Measurements from ENCODE around the gene NSUN3.
"Not testable (repeated sequence)": the region's sequence is repeated elsewhere in the genome, so short reads cannot be mapped to it uniquely, and the experiment has no call there.

NSUN3 gene

DNA sequence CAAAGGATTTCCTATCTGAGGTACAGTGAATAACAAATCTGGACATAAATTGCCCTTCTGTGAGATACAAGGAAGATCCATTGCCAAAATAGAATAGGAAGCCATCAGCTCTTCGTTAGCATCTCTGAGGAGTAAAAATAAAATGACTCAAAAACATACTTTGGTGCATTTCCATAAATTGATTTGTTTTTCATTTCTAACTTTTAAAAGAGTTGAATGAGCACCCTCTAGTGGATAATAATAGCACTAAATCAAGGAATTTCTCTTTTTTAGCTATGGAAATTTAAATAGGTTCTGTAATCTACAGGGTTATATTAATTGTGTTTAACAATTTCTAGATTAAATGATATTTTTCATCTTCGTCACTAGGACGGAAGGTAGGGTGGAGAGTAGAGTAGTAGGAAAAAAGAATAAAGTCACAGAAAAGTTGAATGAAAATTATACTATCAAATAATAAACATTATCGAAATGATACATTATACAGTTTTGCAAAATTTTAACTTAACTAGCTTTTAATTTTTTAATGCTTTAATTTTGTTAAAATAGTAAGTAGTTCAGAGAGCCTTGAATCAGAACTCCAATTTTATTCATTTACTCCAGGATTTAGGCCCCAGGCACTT, 6.4 kb downstream of the NSUN3 start:
- DNase-seq, result no peak

DNA sequence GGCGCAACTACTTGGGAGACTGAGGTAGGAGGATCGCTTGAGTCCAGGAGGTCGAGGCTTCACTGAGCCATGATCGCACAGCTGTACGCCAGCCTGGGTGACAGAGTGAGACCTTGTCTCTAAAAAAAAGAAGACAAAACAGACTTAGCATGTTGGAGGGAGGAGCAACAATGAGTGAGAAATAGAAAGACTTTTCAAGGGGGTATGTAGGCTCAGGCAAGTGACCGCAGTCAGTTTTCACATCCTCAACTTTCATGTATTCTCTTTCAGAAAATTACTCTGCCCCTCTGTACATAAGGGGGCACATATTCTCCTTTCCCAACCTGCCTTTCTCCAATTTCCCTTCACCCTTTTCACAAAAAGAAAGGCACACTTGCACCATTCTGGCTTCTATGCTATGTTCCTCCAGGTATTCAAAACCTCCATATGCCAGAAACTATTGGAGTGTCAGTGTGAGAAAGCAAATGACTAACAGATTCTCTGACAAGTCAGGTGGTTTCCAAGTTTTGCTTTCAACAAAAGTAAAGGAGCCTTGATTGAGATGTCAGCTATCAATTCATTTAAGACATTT, 7.6 kb downstream of the NSUN3 start:
- no peak for DNase-seq

DNA sequence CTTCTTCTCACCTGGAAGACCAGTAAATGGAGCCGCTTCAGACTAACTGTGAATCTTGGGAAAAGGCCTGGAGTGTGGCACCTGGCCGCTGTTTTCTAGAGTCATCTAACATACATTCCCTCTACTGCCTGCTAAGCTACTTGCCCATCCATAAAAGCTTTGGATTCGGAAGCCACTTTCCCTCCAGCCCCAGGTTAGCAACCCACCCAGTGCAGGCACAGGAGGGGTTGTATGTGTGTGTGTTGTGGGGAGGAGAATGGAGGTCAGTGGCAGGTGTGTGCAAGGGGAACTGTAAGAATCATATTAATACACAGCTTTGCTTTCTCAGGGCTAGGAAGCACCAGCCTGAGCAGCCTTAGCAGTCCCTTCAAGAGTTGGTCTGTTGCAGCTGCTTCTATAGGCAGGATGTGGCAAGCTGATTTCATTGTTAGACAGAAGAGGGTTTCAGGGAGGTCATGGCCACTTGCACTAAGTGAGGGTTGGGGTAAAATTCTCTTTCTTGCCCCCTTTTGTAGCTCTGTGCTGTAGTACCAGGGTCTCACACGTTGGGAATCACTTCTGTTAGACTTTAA, 8.9 kb downstream of the NSUN3 start:
- no peak for DNase-seq

DNA sequence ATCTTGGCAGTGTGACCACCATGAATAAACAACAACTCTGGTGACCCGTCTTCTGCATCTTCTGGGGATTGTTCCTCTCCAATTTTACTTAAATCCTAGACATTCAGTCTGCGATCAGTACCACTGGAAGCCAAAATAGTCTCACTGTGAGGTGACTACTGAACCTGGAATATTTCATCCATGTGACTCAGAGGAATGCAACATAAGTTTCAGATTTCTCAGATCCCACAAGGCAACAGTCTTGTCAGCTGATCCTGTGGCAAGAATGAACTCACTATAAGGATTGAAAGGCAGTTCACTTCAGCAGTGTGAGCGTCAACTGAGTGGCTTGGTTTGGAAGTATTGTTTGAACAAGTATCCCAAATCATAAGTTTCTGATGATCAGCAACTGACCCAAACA, 13.2 kb downstream of the NSUN3 start:
- DNase-seq, result no peak

DNA sequence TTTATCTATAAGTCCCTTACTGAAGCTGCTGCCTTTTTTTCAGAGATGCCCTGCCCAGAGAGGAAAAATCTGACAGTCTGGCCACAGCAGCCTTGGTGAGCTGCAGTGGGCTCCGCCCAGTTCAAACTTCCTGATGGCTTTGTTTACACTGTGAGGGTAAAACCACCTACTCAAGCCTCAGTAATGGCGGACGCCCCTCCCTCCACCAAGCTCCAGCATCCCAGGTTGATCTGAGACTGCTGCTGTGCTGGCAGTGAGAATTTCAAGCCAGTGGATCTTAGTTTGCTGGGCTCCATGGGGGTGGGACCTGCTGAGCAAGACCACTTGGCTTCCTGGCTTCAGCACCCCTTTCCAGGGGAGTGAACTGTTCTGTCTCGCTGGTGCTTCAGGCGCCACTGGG, 17.7 kb downstream of the NSUN3 start:
- not testable (repeated sequence) for DNase-seq

DNA sequence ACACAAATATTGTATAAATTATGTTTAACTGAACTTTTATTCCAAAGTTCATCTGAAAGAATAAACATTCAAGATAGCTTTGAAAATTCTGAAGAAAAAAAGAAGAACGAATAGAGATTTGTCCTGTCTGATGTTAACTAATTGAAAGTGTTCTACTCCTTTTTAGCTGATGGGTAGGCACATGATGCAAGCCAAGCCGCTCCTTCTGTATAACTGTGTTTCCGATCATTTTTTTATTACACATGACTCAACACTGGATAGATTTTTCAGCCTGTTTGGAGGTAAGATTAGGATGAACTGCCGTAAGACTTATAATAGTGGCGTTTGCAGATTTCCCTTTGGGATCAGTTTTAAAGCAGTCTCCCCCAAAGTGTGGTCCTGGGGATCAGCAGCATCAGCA, 19.0 kb downstream of the NSUN3 start:
- no peak for DNase-seq

DNA sequence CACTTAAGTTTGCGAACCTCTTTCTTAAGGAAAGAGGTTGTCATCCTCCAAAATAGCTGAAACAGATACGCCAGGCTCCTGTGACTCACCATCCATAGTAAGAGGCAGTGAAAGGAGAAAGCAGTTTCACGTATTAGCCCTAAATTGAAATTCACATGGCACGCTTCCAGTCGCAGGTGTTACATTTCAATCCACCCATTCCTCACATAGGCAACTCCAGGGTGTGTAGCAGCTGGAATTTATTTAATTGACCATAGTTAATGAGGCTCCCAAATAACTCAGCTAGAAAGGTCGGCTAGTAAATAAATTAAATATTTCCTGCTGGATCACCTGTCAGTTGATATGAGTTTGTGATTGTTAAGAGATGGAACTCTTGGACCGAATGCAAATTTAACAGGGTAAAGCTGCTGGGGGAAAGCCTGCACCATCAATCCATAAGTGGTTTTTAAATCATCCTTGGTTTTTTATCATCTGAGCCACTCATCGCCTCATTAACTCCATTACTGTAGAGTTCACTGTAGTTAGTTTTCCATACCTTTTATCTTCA, 19.6 kb downstream of the NSUN3 start:
- no peak for DNase-seq

DNA sequence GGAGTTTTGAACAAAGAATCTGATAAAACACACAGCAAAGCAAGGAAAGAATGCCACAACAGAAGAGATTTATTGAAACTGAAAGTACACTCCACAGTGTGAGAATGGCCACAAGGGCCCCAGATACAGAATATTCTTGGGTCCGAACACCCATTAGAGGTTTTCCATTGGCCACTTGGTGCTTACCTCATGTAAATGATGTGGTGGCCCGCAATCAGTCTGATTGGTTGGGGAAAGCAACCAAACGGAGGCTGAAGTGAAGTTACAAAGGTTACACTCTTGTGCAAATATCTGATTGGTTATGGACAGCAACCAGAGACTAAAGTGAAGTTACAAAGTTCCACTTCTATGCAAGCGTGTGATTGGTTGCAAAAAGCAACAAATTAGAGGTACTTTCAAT, 20.4 kb downstream of the NSUN3 start:
- no peak for DNase-seq

DNA sequence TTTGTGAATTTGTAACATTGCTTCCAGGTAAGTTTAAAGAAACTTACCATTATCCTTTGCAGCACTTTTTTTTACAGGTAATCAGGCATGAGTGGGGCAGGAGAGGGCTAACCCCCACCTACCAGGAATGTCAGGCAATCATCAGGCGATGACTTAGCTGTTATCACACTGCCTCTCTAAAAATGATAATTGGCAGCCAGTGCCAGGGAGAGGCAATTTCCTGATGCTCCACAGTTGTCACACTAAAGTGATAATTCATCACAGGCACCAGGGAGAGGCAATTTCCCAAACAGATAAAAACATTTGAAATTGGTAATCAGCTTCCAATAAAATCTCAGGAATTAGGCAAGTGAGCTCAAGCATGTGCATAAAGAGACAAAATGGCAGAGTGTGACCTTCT, 26.3 kb downstream of the NSUN3 start:
- DNase-seq, result no peak

DNA sequence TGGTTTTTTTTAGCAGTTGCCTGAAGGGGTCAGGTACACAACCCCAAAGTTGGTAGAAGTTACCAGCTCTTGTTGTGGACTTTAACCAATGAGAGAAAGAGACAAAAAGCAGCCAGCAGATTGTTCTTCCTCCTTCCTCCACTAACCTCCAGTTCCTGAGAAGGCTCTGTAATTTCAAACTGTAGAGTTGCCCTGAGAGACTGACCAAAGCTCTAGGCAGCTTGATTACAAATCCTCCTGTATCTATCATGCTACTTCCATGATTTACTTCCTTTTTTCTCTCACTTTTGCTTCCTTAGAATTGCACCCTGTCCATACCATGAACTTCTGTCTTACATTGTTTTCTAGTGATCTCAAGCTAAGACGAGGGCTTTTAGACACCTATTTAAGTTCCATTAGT, 29.2 kb downstream of the NSUN3 start:
- DNase-seq, result no peak

DNA sequence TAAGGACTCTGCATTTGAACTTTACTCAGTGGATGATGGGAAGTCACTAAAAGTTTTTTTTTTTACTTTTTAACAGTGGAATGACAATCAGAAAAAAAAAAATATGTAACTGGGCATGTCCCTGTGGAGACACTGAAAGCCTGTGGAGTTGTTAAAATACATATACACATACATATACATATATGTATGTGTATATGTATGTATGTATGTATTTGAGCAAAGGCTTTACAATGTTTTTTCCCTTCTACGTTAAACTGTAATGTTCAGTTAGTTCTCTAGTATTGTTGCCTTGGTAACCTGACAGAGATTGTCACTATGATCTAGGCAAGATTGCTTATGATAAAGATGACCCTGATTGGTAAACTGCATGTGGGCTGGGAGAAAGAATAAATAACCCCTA, 30.3 kb downstream of the NSUN3 start:
- DNase-seq, result no peak

DNA sequence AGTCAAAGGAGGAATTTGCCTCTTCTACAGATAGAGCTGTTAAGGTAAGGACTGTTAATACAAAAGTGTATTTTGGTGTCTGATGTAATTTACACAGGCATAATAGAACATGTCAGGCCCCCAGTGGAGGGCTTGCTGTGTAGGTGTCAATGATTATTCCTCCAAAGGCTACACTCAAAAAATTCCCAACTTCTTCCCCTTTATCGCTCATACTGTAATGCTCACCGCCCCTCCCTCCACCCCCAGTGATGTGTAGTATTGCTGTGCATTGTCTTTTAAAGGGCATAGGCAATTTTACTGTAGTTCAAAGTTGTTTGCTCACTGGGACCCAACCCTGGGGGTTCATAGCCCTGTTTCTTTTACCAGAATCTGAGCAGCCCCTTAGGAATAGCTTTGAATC, 32.2 kb downstream of the NSUN3 start:
- DNase-seq, result no peak

DNA sequence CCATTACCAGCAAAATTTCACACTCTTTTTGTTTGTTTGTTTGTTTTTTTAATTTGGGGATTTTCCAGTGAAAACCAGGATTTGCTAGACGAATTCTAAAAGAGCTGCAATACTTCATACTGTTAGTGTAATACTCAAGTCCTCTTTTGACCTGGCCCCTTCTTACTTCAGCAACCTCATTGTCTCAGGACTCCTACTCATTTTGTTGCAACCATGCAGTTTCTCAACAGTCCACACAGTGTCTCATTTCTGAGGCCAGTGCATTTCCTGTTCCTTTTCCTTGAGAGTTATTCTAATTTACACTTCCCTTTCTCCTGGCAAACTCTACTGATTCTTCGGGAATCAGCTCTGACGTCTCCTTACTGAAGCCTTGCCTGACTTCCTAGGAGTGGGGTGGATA, 35.6 kb downstream of the NSUN3 start:
- no peak for DNase-seq

DNA sequence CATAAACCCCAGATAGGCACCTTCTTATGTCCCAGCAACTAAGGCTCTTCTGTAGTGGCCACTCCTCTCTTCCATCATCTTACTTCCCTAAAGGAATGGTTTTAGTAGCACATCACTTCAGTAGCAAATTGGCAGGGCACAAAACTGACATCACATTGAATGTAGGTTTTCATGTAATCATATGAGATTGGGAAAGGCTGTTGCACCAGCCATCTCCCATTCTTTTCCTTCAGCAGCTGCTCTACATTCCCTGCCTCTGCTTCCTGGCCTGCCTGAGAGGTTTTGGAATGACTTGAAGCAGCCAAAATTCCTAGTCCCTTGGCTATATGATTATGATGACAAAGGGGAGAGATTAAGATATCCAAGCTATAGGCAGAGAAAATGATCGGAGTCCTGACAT, 36.5 kb downstream of the NSUN3 start:
- no peak for DNase-seq

DNA sequence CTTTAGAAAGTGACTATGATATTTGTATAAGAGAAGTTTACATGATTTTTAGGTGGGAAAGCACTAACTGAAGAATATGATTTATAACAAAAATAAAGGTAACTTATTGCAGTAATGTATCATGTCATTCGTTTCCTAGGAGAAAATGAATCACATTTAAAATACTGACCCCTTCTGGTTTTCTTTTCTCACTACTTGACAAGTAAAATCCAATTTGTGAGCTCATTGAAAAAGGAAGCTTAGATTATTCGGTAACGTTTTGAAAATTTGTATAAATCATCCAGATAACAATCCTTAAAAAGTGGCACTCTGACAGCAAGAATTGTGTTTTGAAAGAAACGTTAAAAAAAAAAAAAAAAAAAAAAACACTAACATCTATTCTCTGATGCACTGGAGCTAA, 39.0 kb downstream of the NSUN3 start:
- DNase-seq, result no peak

DNA sequence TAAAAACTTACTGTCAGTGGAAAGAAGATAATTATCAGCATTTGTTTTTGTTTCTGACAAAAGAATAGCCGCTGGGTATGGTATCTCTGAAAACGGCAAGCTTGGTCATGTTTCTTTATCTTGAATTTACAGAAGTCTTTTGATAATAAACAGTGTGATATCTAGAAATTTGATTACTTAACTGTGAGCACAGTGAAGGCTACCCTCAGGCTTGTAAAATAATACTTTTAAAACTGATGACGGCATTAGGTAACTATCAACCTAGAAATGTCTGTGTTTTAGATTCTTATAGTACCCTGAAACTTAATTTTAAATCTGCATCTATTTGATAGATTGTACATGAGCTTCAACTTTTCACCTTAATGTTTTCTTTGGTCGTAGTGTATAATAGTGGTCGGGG, 43.4 kb downstream of the NSUN3 start:
- no peak for DNase-seq

DNA sequence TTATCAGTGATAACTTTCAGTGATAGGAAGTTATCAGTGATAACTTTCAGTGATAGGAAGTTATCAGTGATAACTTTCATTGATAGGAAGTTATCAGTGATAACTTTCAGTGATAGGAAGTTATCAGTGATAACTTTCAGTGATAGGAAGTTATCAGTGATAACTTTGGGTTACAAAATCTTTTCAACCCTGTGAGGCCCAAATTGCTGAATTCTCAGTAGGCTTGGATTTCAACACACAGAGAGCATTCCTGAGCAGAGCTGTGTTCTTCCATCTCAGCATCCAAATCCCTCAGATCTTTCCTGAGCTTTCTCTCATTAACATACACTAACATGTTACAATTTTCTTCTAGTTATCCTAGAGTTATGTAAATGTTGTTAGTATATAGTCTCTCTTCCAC, 47.4 kb downstream of the NSUN3 start:
- DNase-seq, result not testable (repeated sequence)

DNA sequence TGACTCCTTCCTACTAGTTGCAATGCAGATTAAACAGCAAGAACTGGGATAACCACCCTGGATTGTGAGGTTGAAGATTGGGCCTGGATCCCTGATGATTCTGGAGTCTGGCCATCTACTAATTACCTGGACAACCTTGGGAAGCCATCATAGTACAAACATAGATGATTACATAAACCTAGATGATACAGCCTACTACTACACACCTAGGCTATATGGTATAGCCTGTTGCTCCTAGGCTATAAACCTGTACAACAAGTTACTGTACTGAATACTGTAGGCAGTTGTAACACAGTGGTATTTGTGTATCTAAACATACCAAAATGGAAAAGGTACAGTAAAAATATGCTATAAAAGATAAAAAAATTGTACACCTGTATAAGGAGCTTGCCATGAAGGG, 48.0 kb downstream of the NSUN3 start:
- DNase-seq, result no peak

DNA sequence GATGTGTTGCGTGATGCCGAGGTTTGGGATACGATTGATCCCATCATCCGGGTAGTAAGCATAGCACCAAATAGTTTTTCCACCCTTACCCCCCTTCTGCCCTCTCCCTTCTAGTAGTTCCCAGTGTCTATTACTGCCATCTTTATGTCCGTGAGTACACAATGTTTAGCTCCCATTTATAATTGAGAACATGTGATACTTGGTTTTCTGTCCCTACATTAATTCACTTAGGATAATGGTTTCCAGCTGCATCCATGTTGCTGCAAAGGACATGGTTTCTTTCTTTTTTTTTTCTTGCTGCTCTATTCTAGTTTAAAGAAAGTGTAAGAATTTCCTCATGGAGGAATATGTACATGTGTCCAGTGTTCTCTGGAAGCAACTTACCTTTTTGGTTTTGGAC, 51.8 kb downstream of the NSUN3 start:
- DNase-seq, result no peak

DNA sequence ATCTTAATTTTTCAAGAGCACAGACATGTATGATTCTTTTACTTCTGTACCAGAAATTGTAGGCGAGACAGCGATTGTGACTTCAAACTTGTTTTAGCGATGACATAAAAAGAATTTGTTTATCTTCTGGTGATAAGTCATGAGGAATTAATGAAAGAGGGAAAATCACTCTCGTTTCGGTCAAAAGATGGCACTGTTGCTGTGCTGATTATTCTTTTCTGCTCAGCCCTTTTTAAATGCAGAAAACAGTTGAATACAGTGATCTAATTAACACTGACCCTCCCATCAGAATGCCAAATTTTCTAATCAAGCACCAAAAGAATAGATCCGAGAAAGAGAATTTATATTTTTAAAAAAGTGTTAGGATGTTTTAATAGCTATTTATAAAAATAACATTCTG, 52.6 kb downstream of the NSUN3 start:
- DNase-seq, result no peak

DNA sequence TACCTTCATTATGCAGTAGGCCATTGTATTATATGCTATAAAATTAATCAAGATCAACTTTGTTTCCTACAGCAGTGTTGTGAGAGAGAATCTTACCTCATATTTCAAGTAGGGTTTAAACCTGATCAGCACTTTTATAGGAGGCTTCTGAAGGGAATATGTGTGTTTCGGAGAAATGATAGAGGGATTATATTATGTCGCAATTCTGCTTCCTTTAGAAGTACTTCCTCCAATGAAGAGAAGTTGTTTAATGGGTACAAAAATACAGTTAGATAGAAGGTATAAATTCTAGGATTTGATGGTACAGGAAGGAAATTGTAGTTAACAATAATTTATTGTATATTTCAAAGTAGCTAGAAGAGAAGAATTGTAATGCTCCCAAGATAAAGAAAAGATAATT, 54.9 kb downstream of the NSUN3 start:
- no peak for DNase-seq

DNA sequence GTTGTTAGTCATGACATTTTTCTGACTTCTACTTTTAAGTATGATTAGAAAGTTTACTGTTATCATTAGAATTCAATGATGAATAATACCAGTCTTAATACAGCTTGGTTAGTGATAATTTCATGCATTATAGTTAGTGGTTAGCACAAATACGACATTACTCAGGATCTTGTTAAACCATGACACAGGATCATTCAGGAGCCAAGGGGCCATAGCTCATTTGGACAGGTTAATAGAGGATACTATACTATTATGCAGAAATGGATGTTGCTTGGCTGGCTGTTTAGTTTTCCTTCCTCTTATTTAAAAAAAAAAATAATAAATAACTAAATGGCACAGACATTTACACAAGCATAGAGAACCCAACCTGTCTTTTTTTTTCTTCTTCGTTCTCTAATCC, 55.5 kb downstream of the NSUN3 start:
- DNase-seq, result no peak

DNA sequence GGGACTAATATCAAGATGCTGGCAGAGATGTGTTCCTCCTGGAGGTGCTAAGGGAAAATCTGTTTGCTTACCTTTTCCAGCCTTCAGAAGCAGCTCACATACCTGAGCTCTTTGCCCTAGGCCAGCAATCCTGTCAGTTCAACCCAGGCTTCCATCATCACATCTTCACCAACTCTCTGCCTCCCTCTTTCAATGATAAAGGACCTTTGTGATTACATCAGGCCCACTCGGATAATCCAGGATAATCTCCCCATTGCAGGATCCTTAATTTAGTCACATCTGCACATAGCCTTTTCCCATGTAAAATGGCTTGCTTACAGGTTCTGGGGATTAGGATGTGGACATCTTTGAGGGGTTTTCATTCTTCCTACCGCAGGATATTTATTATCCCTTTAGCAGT, 58.3 kb downstream of the NSUN3 start:
- no peak for DNase-seq

DNA sequence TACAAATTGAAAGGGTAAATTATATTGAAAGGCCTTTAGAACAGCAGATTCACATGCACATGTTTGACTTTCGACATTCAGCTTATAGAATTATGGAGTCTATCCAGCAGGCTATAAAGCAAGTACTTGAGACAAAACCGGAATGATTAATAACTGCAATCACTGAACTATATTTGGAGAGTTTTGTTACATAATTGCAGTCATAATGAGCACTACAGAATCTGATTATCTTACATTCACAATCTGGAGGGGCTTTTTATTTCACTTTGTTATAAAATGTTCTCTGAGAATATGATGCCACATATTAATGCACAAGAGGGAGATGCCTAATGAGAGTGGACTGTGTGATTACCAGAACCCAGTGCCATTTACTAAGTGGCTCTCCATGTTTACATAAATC, 64.3 kb downstream of the NSUN3 start:
- DNase-seq, result no peak

DNA sequence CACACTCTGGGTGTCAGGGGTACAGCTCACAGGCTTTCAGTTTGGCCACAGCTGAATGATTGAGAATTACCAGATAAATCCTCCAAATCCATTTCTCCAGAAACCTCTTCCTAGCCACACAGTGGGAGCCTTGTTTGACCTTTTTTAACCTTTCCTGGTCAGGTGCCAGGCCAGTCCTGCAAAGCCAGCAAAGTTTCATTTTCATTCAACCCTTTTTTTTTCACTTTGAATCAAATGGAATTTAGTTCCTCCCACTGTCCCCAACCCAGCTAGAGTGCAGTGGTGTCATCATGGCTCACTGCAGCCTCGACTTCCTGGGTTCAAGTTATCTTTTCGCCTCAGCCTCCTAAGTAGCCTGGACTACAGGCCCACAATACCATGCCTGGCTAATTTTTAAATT, 67.8 kb downstream of the NSUN3 start:
- DNase-seq, result no peak

All from stimulated activated CD4-positive, alpha-beta T cell treated with anti-CD3 and anti-CD28 coated beads, Interleukin-4, amount 100 ng/mL, for 1 hour (primary cell).